ENCODE results near the gene SLC25A19.
A peak's percentile ranks its signal among the peaks of the same experiment; 100 is the strongest.
"Not testable (repeated sequence)": the region's sequence is repeated elsewhere in the genome, so short reads cannot be mapped to it uniquely, and the experiment has no call there.

The SLC25A19 gene

GRCh38 chr17:75316253-75316652 lies 27.0 kb upstream of the SLC25A19 start:
- H3K36me3 ChIP-seq (ENCODE audit: insufficient read depth, low read length), result peaks cover 10% of the 10 kb centered on the region; the same call in 1 of the 2 replicates
- peaks cover 14% of the 10 kb centered on the region; the same call in 1 of the 2 replicates for H3K4me1 ChIP-seq (ENCODE audit: insufficient read depth, low read length)
- no peak overlapping the region for H3K9ac ChIP-seq (ENCODE audit: low read depth, low read length)
- no peaks in the 10 kb centered on the region for H3K9me3 ChIP-seq (ENCODE audit: control insufficient read depth, insufficient read depth, low read length)

GRCh38 chr17:75315541-75316243 lies 26.5 kb upstream of the SLC25A19 start:
- Histone ChIP-seq H3K9ac (ENCODE audit: low read depth, low read length) (no peak overlapping the region), H3K4me1 (ENCODE audit: insufficient read depth, low read length) (peaks cover 14% of the 10 kb centered on the region; the same call in 1 of the 2 replicates), H3K36me3 (ENCODE audit: insufficient read depth, low read length) (peaks cover 5% of the 10 kb centered on the region; the same call in 1 of the 2 replicates), H3K9me3 (ENCODE audit: control insufficient read depth, insufficient read depth, low read length) (no peaks in the 10 kb centered on the region)

GRCh38 chr17:75313941-75314551 lies 24.8 kb upstream of the SLC25A19 start:
- Histone ChIP-seq H3K9ac (ENCODE audit: low read depth, low read length) (no peak overlapping the region), H3K9me3 (ENCODE audit: control insufficient read depth, insufficient read depth, low read length) (no peaks in the 10 kb centered on the region), H3K36me3 (ENCODE audit: insufficient read depth, low read length) (no peaks in the 10 kb centered on the region), H3K4me1 (ENCODE audit: insufficient read depth, low read length) (peaks cover 14% of the 10 kb centered on the region; the same call in 1 of the 2 replicates)

GRCh38 chr17:75308732-75309629 lies 19.7 kb upstream of the SLC25A19 start:
- no peak overlapping the region for H3K9ac ChIP-seq (ENCODE audit: low read depth, low read length)

GRCh38 chr17:75307957-75308731 lies 18.9 kb upstream of the SLC25A19 start:
- Histone ChIP-seq H3K9me3 (ENCODE audit: control insufficient read depth, insufficient read depth, low read length) (no peaks in the 10 kb centered on the region), H3K4me1 (ENCODE audit: insufficient read depth, low read length) (no peaks in the 10 kb centered on the region; the same call in 1 of the 2 replicates), H3K9ac (ENCODE audit: low read depth, low read length) (no peak overlapping the region), H3K36me3 (ENCODE audit: insufficient read depth, low read length) (no peaks in the 10 kb centered on the region)

More at GRCh38 chr17:75308732-75309629, 19.7 kb upstream of the SLC25A19 start:
- H3K36me3 ChIP-seq (ENCODE audit: insufficient read depth, low read length), result no peaks in the 10 kb centered on the region
- no peaks in the 10 kb centered on the region for H3K9me3 ChIP-seq (ENCODE audit: control insufficient read depth, insufficient read depth, low read length)
- no peaks in the 10 kb centered on the region; the same call in 1 of the 2 replicates for H3K4me1 ChIP-seq (ENCODE audit: insufficient read depth, low read length)

- Histone ChIP-seq H3K9ac (ENCODE audit: low read depth, low read length) (no peak overlapping the region), H3K36me3 (ENCODE audit: insufficient read depth, low read length) (no peaks in the 10 kb centered on the region), H3K4me1 (ENCODE audit: insufficient read depth, low read length) (no peaks in the 10 kb centered on the region), H3K9me3 (ENCODE audit: control insufficient read depth, insufficient read depth, low read length) (no peaks in the 10 kb centered on the region)
Observed at GRCh38 chr17:75301502-75302206, 12.4 kb upstream of the SLC25A19 start.

- Histone ChIP-seq H3K9me3 (ENCODE audit: control insufficient read depth, insufficient read depth, low read length) (no peaks in the 10 kb centered on the region), H3K4me1 (ENCODE audit: insufficient read depth, low read length) (no peaks in the 10 kb centered on the region), H3K9ac (ENCODE audit: low read depth, low read length) (no peak overlapping the region), H3K36me3 (ENCODE audit: insufficient read depth, low read length) (no peaks in the 10 kb centered on the region)
Observed at GRCh38 chr17:75301049-75301448, 11.8 kb upstream of the SLC25A19 start.

- Histone ChIP-seq H3K4me1 (ENCODE audit: insufficient read depth, low read length) (no peaks in the 10 kb centered on the region), H3K9me3 (ENCODE audit: control insufficient read depth, insufficient read depth, low read length) (no peaks in the 10 kb centered on the region), H3K36me3 (ENCODE audit: insufficient read depth, low read length) (no peaks in the 10 kb centered on the region), H3K9ac (ENCODE audit: low read depth, low read length) (no peak overlapping the region)
Observed at GRCh38 chr17:75300280-75300679, 11.0 kb upstream of the SLC25A19 start.

- no peak overlapping the region for H3K9ac ChIP-seq (ENCODE audit: low read depth, low read length)
- no peaks in the 10 kb centered on the region for H3K4me1 ChIP-seq (ENCODE audit: insufficient read depth, low read length)
- H3K9me3 ChIP-seq (ENCODE audit: control insufficient read depth, insufficient read depth, low read length), result no peaks in the 10 kb centered on the region
- H3K36me3 ChIP-seq (ENCODE audit: insufficient read depth, low read length), result no peaks in the 10 kb centered on the region
Observed at GRCh38 chr17:75295201-75296158, 6.2 kb upstream of the SLC25A19 start.

GRCh38 chr17:75292810-75293448 lies 3.7 kb upstream of the SLC25A19 start:
- not testable (repeated sequence) for H3K4me1 ChIP-seq (ENCODE audit: insufficient read depth, low read length); H3K36me3 ChIP-seq (ENCODE audit: insufficient read depth, low read length)

GRCh38 chr17:75289832-75290337 lies 652 bp upstream of the SLC25A19 start:
- no peaks in the 10 kb centered on the region for H3K4me1 ChIP-seq (ENCODE audit: insufficient read depth, low read length)
- H3K9ac ChIP-seq (ENCODE audit: low read depth, low read length), result peak overlapping the region; percentile 66
- H3K9me3 ChIP-seq (ENCODE audit: control insufficient read depth, insufficient read depth, low read length), result no peaks in the 10 kb centered on the region
- 0 out of 2 replicates have a peak, but pooled peaks cover 5% of the 10 kb centered on the region for H3K36me3 ChIP-seq (ENCODE audit: insufficient read depth, low read length)

More at GRCh38 chr17:75292810-75293448, 3.7 kb upstream of the SLC25A19 start:
- not testable (repeated sequence) for H3K9ac ChIP-seq (ENCODE audit: low read depth, low read length); H3K9me3 ChIP-seq (ENCODE audit: control insufficient read depth, insufficient read depth, low read length)

- Histone ChIP-seq H3K9me3 (ENCODE audit: control insufficient read depth, insufficient read depth, low read length) (no peaks in the 10 kb centered on the region), H3K9ac (ENCODE audit: low read depth, low read length) (peak overlapping the region; percentile 79), H3K4me1 (ENCODE audit: insufficient read depth, low read length) (no peaks in the 10 kb centered on the region), H3K36me3 (ENCODE audit: insufficient read depth, low read length) (0 out of 2 replicates have a peak, but pooled peaks cover 5% of the 10 kb centered on the region)
Observed at GRCh38 chr17:75288770-75289114, 491 bp downstream of the SLC25A19 start.

Measured in ES-I3 (cell line).